Heart left ventricle (tissue), 16 donors: ENCODE results near the gene LAD1. TPM values are rescaled to one million over a fixed set of nuclear protein-coding genes. Genes with fewer than 3 reads are reported as not detected.

Experiments
- ATAC-seq, 4 donors: fragments of 200-7000 bp; cut with Tn5 transposase; one replicate each; pipeline ENCODE4 v1.9.1; 2020 to 2022; ENCODE audit warnings: moderate library complexity in 4 of 4, mild to moderate bottlenecking in 3 of 4, moderate number of reproducible peaks in 1 of 4
- DNase-seq, 5 donors: peaks; one replicate each; pipeline ENCODE4 v3.0.0-alpha.2; 2020
- H3K27ac ChIP-seq, 12 donors: fragments of 200-600 bp; sonication (generic) in 4 of 12; one replicate each; pipeline versions ENCODE4 v1.5.0 to v1.8.0; 2016 to 2022; ENCODE audit warnings: mild to moderate bottlenecking in 2 of 12
- H3K27me3 ChIP-seq, 9 donors: fragments of 200-600 bp; sonication (generic) in 2 of 9; one replicate each; pipeline versions ENCODE4 v1.5.1 to v1.8.0; 2016 to 2022; ENCODE audit warnings: mild to moderate bottlenecking in 3 of 9
- H3K36me3 ChIP-seq, 9 donors: fragments of 200-600 bp; sonication (generic) in 2 of 9; one replicate each; pipeline versions ENCODE4 v1.5.0 to v1.8.0; 2018 to 2022; ENCODE audit warnings: mild to moderate bottlenecking in 2 of 9
- H3K4me1 ChIP-seq, 12 donors: fragments of 200-600 bp; sonication (generic) in 4 of 12; one replicate each; pipeline versions ENCODE4 v1.5.0 to v1.8.0; 2016 to 2022; ENCODE audit warnings: mild to moderate bottlenecking in 3 of 12
- H3K4me3 ChIP-seq, 12 donors: fragments of 200-600 bp; sonication (generic) in 4 of 12; one replicate each; pipeline versions ENCODE4 v1.5.0 to v1.8.0; 2017 to 2022; ENCODE audit warnings: mild to moderate bottlenecking in 9 of 12, moderate library complexity in 4 of 12
- H3K9me3 ChIP-seq, 12 donors: fragments of 200-600 bp; sonication (generic) in 4 of 12; one replicate each; pipeline versions ENCODE4 v1.5.0 to v1.8.0; 2016 to 2022; ENCODE audit warnings: mild to moderate bottlenecking in 1 of 12
- CTCF ChIP-seq, 12 donors: fragments of 200-600 bp; sonication (generic) in 4 of 12; IDR thresholded peaks; one replicate each; pipeline versions ENCODE4 v1.5.0 to v1.8.0; 2018 to 2022; ENCODE audit warnings: antibody characterized with exemption in 12 of 12, mild to moderate bottlenecking in 5 of 12
- POLR2A ChIP-seq, 2 donors: fragments of 450-650 bp; IDR thresholded peaks; one replicate each; pipeline ENCODE4 v1.6.1; 2017; ENCODE audit warnings: antibody characterized with exemption in 2 of 2, mild to moderate bottlenecking in 2 of 2, moderate library complexity in 2 of 2
- WGBS, 4 donors: extraction: QIAGEN DNeasy Blood & Tissue Kit in 2 of 4; methylation state at CpG; one replicate each; pipeline versions ENCODE4 v1.1.5 to v1.1.7; 2013 to 2018; 5-methylcytosine and 5-hydroxymethylcytosine counted together
- intact Hi-C, 10 donors: fragments of 100-400 bp; cut with DNase I; formaldehyde crosslinking; loops; one replicate each; pipeline versions ENCODE4 v1.11.1 to v1.14.2; 2022
- polyA plus RNA-seq, 2 donors: library from polyadenylated mRNA; stranded (reverse); fragments of 200-250 nt; gene quantifications; one replicate each; pipeline ENCODE4 v1.2.3, GENCODE V29; 2013
- total RNA-seq, 9 donors: library from RNA; depleted of rRNA in 2 of 9; stranded (reverse); fragments of >200 nt in 2 of 9; fragmentation: NEBNext Ultra II Directional in 3 of 9; extraction: Animal tissue kit (Norgen Biotek cat#: 25700) in 3 of 9; gene quantifications; one replicate each; pipeline versions ENCODE4 v1.1.0 to v1.2.4, GENCODE V29; 2016 to 2023
- donor health status: ischemic (EF 13 %, LVEDD 7.1; RV severe dilation, severe dysfunction).
- donor health status: healthy with polysubstance abuse.
- donor health status: DM: no; HTN: yes; CAD: no.
- donor health status: DM: no; HTN: no; CAD: no.
- donor health status: ischemic (EF 25% LVEDD 6.9; RV normal size, moderate dysfunction).
- donor health status: ischemic (EF 25% LVEDD 5.7; RV mildly dilated, moderate dysfunction).
- donor health status: healthy.
- donor health status: DM: yes; HTN: yes; CAD: no.
- donor health status: ischemic (EF 35%, LVEDD 5.7; RV mildly dilated, moderate dysfunction).
- donor health status: nonischemic (EF 11% LVEDD 7.7; RV severe dilation, severe dysfunction).
- donor health status: DM: yes; HTN: yes; CAD: no.
- donor health status: PGD.
- donor health status: ischemic (EF 29% LVEDD 5.4; RV normal size, mild dysfunction).
- donor health status: nonischemic (EF 23%, LVEDD 6.1; RV moderate dilation, normal function).

LAD1 gene
- total and polyA plus RNA-seq, 11 donors: 2.0 to 99.2 (median 6.9) TPM

GRCh38 chr1:201378804-201379203 is 20.3 kb downstream of the LAD1 start:
- peaks cover 0 to 10% (median 2%) of the 10 kb centered on the region in 9 donors for H3K36me3 ChIP-seq
- WGBS, 4 donors: 44 to 72% (median 59%) methylated on average over 6 of the region's 6 CpGs
- H3K27me3 ChIP-seq: no peaks in the 10 kb centered on the region
- intact Hi-C loops: no loop called here
- H3K27ac ChIP-seq: peak overlapping the region; percentile 61 to 97 (median 87)
- DNase-seq (peak in 3 of 5 donors; percentile 67 to 85 (median 72)), ATAC-seq (peak; percentile 20 to 60 (median 41))
- TF ChIP-seq POLR2A (IDR thresholded peaks at IDR 0.05) (no peak), CTCF (IDR thresholded peaks at IDR 0.05) (no peak)
- H3K9me3 ChIP-seq: no peaks in the 10 kb centered on the region
- no peak overlapping the region for H3K4me3 ChIP-seq
- H3K4me1 ChIP-seq: peaks cover 0 to 42% (median 10%) of the 10 kb centered on the region in 12 donors

GRCh38 chr1:201377611-201378092 is 21.5 kb downstream of the LAD1 start, which contains the start of gene TNNT2:
Gene TNNT2 (minus strand): TSS chr1:201377680. CDS start chr1:201373254, 4,426 bp downstream.
- peak; percentile 78 to 89 (median 82) for DNase-seq
- no peak for TF ChIP-seq CTCF (IDR thresholded peaks at IDR 0.05)
- peak in 1 of 2 donors; percentile 3 for TF ChIP-seq POLR2A (IDR thresholded peaks at IDR 0.05)
- H3K4me3 ChIP-seq: peak within 1 kb of the TSS; percentile 42 to 76 (median 67)

GRCh38 chr1:201376464-201377374 is 22.4 kb downstream of the LAD1 start:
- intact Hi-C loops: no loop called here
- ATAC-seq (peak in 3 of 4 donors; percentile 3 to 9 (median 5)), DNase-seq (peak in 1 of 5 donors; percentile 41)
- TF ChIP-seq CTCF (IDR thresholded peaks at IDR 0.05) (peak in 9 of 12 donors; percentile 20 to 52 (median 31)), POLR2A (IDR thresholded peaks at IDR 0.05) (no peak)
- H3K4me1 ChIP-seq: peaks cover 0 to 41% (median 10%) of the 10 kb centered on the region in 12 donors
- H3K9me3 ChIP-seq: no peaks in the 10 kb centered on the region
- no peaks in the 10 kb centered on the region for H3K27me3 ChIP-seq
- WGBS, 4 donors: 30 to 41% (median 37%) methylated on average over 9 to 11 of the region's 11 CpGs
- peak overlapping the region; percentile 79 to 99 (median 96) for H3K27ac ChIP-seq
- peaks cover 0 to 27% (median 3%) of the 10 kb centered on the region in 9 donors for H3K36me3 ChIP-seq
- peak overlapping the region; percentile 42 to 76 (median 67) for H3K4me3 ChIP-seq

More at GRCh38 chr1:201377611-201378092, 21.5 kb downstream of the LAD1 start, which contains the start of gene TNNT2:
- ATAC-seq: peak; percentile 65 to 70 (median 68)
- Histone ChIP-seq H3K36me3 (peaks cover 0 to 20% (median 3%) of the 10 kb centered on the region in 9 donors), H3K27me3 (no peaks in the 10 kb centered on the region), H3K4me1 (peaks cover 0 to 38% (median 10%) of the 10 kb centered on the region in 12 donors), H3K27ac (peak within 1 kb of the TSS; percentile 79 to 99 (median 96)), H3K9me3 (no peaks in the 10 kb centered on the region)
- 29 to 53% (median 38%) methylated on average over 6 to 9 of the region's 9 CpGs for WGBS, 4 donors
- intact Hi-C loops: no loop called here

- ATAC-seq: no peak
- H3K27ac ChIP-seq: peak overlapping the region; percentile 79 to 99 (median 96)
- peaks cover 0 to 42% (median 12%) of the 10 kb centered on the region in 12 donors for H3K4me1 ChIP-seq
- WGBS, 4 donors: 29 to 36% (median 33%) methylated on average over 4 of the region's 4 CpGs
- TF ChIP-seq CTCF (IDR thresholded peaks at IDR 0.05) (no peak), POLR2A (IDR thresholded peaks at IDR 0.05) (no peak)
- H3K9me3 ChIP-seq: no peaks in the 10 kb centered on the region
- H3K4me3 ChIP-seq: peak overlapping the region; percentile 42 to 76 (median 67)
- intact Hi-C loops: no loop called here
- H3K27me3 ChIP-seq: no peaks in the 10 kb centered on the region
- no peak for DNase-seq
- H3K36me3 ChIP-seq: peaks cover 0 to 34% (median 3%) of the 10 kb centered on the region in 9 donors
Observed at GRCh38 chr1:201376107-201376463, 23.0 kb downstream of the LAD1 start.
